ENCODE data around the gene SLC15A3.
A peak's percentile ranks its signal among the peaks of the same experiment; 100 is the strongest.
"Not testable (repeated sequence)": the region's sequence is repeated elsewhere in the genome, so short reads cannot be mapped to it uniquely, and the experiment has no call there.

Gene SLC15A3

GRCh38 chr11:60985501-60985900 is 33.5 kb upstream of the SLC15A3 start:
- Mint-ChIP-seq H3K36me3 (peaks cover 78% of the 10 kb centered on the region), H3K27ac (peak overlapping the region; percentile 97), H3K9me3 (no peaks in the 10 kb centered on the region), H3K4me3 (peak overlapping the region; percentile 71), H3K4me1 (peaks cover 98% of the 10 kb centered on the region), H3K27me3 (no peaks in the 10 kb centered on the region)
- CTCF ChIA-PET: interaction anchor here (1.3 kb wide), 1 partner anchor 8 kb away, joined by 9 read pairs; no protein-coding TSS in a partner anchor
- no peak for DNase-seq

GRCh38 chr11:60984636-60985035 is 32.7 kb upstream of the SLC15A3 start:
- no peaks in the 10 kb centered on the region for H3K27me3 Mint-ChIP-seq
- DNase-seq: no peak
- H3K27ac Mint-ChIP-seq: peak overlapping the region; percentile 97
- CTCF ChIA-PET: no interaction called here
- H3K4me1 Mint-ChIP-seq: peaks cover 99% of the 10 kb centered on the region
- H3K4me3 Mint-ChIP-seq: peak overlapping the region; percentile 71
- peaks cover 82% of the 10 kb centered on the region for H3K36me3 Mint-ChIP-seq
- no peaks in the 10 kb centered on the region for H3K9me3 Mint-ChIP-seq

- H3K27me3 Mint-ChIP-seq: no peaks in the 10 kb centered on the region
- H3K9me3 Mint-ChIP-seq: no peaks in the 10 kb centered on the region
- no peak for DNase-seq
- peaks cover 99% of the 10 kb centered on the region for H3K4me1 Mint-ChIP-seq
- peaks cover 79% of the 10 kb centered on the region for H3K36me3 Mint-ChIP-seq
- H3K4me3 Mint-ChIP-seq: peak overlapping the region; percentile 71
- CTCF ChIA-PET: no interaction called here
- peak overlapping the region; percentile 97 for H3K27ac Mint-ChIP-seq
Measured at GRCh38 chr11:60984149-60984548, 32.2 kb upstream of the SLC15A3 start.

GRCh38 chr11:60982184-60982583 is 30.2 kb upstream of the SLC15A3 start:
- peak overlapping the region; percentile 97 for H3K27ac Mint-ChIP-seq
- CTCF ChIA-PET: interaction anchor here (0.6 to 1.5 kb wide), 6 partner anchors 11 to 60 kb away, joined by 3 to 6 read pairs (median 3); partner anchors contain the start of gene CD6
- peak overlapping the region; percentile 71 for H3K4me3 Mint-ChIP-seq
- H3K9me3 Mint-ChIP-seq: no peaks in the 10 kb centered on the region
- no peaks in the 10 kb centered on the region for H3K27me3 Mint-ChIP-seq
- H3K36me3 Mint-ChIP-seq: peaks cover 79% of the 10 kb centered on the region
- DNase-seq: no peak
- H3K4me1 Mint-ChIP-seq: peaks cover 99% of the 10 kb centered on the region

GRCh38 chr11:60981515-60981914 is 29.5 kb upstream of the SLC15A3 start:
- Mint-ChIP-seq H3K36me3 (peaks cover 77% of the 10 kb centered on the region), H3K4me3 (peak overlapping the region; percentile 71), H3K27ac (peak overlapping the region; percentile 97), H3K9me3 (no peaks in the 10 kb centered on the region), H3K4me1 (peaks cover 98% of the 10 kb centered on the region), H3K27me3 (no peaks in the 10 kb centered on the region)
- DNase-seq: peak; percentile 53
- CTCF ChIA-PET: interaction anchor here (1.1 to 1.5 kb wide), 3 partner anchors 12 to 60 kb away, joined by 3 to 6 read pairs (median 3); no protein-coding TSS in a partner anchor

- CTCF ChIA-PET: interaction anchor here (1.0 to 1.7 kb wide), 6 partner anchors 7 to 153 kb away, joined by 3 to 4 read pairs (median 3); partner anchors contain the start of genes CD6 and TMEM109
- peak overlapping the region; percentile 73 for H3K4me3 Mint-ChIP-seq
- H3K27ac Mint-ChIP-seq: peak overlapping the region; percentile 97
Measured at GRCh38 chr11:60978546-60979380, 26.8 kb upstream of the SLC15A3 start.

GRCh38 chr11:60977836-60978235 is 25.9 kb upstream of the SLC15A3 start:
- CTCF ChIA-PET: interaction anchor here (0.6 to 1.6 kb wide), 5 partner anchors 8 to 127 kb away, joined by 3 to 9 read pairs (median 3); no protein-coding TSS in a partner anchor
- H3K36me3 Mint-ChIP-seq: peaks cover 82% of the 10 kb centered on the region
- peak overlapping the region; percentile 59 for H3K4me3 Mint-ChIP-seq
- peaks cover 75% of the 10 kb centered on the region for H3K4me1 Mint-ChIP-seq
- no peaks in the 10 kb centered on the region for H3K9me3 Mint-ChIP-seq
- H3K27me3 Mint-ChIP-seq: no peaks in the 10 kb centered on the region
- H3K27ac Mint-ChIP-seq: peak overlapping the region; percentile 97
- no peak for DNase-seq

More at GRCh38 chr11:60978546-60979380, 26.8 kb upstream of the SLC15A3 start:
- H3K27me3 Mint-ChIP-seq: no peaks in the 10 kb centered on the region
- peaks cover 84% of the 10 kb centered on the region for H3K4me1 Mint-ChIP-seq
- H3K36me3 Mint-ChIP-seq: peaks cover 84% of the 10 kb centered on the region
- H3K9me3 Mint-ChIP-seq: no peaks in the 10 kb centered on the region
- peak; percentile 55 for DNase-seq

- Mint-ChIP-seq H3K27ac (peak overlapping the region; percentile 97), H3K36me3 (peaks cover 83% of the 10 kb centered on the region), H3K9me3 (no peaks in the 10 kb centered on the region), H3K4me3 (peak overlapping the region; percentile 59), H3K4me1 (peaks cover 69% of the 10 kb centered on the region), H3K27me3 (no peaks in the 10 kb centered on the region)
- CTCF ChIA-PET: interaction anchor here (0.6 to 1.6 kb wide), 7 partner anchors 9 to 134 kb away, joined by 3 to 9 read pairs (median 3); no protein-coding TSS in a partner anchor
- DNase-seq: peak; percentile 21
Measured at GRCh38 chr11:60977224-60977623, 25.2 kb upstream of the SLC15A3 start.

GRCh38 chr11:60974726-60975125 is 22.8 kb upstream of the SLC15A3 start:
- peak; percentile 32 for DNase-seq
- Mint-ChIP-seq H3K9me3 (no peaks in the 10 kb centered on the region), H3K4me1 (peaks cover 61% of the 10 kb centered on the region), H3K27me3 (no peaks in the 10 kb centered on the region), H3K4me3 (peak overlapping the region; percentile 90), H3K36me3 (peaks cover 66% of the 10 kb centered on the region), H3K27ac (peak overlapping the region; percentile 92)
- CTCF ChIA-PET: no interaction called here

GRCh38 chr11:60974316-60974715 is 22.3 kb upstream of the SLC15A3 start:
- CTCF ChIA-PET, H3K9me3 Mint-ChIP-seq, H3K27me3 Mint-ChIP-seq: not testable (repeated sequence)
- Mint-ChIP-seq H3K36me3 (peaks cover 65% of the 10 kb centered on the region), H3K4me3 (peak overlapping the region; percentile 90), H3K4me1 (peaks cover 57% of the 10 kb centered on the region), H3K27ac (peak overlapping the region; percentile 92)
- DNase-seq: peak; percentile 28

GRCh38 chr11:60973699-60974098 is 21.7 kb upstream of the SLC15A3 start:
- Mint-ChIP-seq H3K36me3 (peaks cover 60% of the 10 kb centered on the region), H3K27ac (peak overlapping the region; percentile 92), H3K4me3 (peak overlapping the region; percentile 90), H3K4me1 (peaks cover 51% of the 10 kb centered on the region), H3K9me3 (peaks cover 2% of the 10 kb centered on the region), H3K27me3 (no peaks in the 10 kb centered on the region)
- peak; percentile 29 for DNase-seq
- CTCF ChIA-PET: no interaction called here

- Mint-ChIP-seq H3K9me3 (peaks cover 9% of the 10 kb centered on the region), H3K4me3 (peak overlapping the region; percentile 90), H3K27me3 (peaks cover 2% of the 10 kb centered on the region), H3K27ac (peak overlapping the region; percentile 92), H3K4me1 (peaks cover 38% of the 10 kb centered on the region), H3K36me3 (peaks cover 55% of the 10 kb centered on the region)
- peak; percentile 66 for DNase-seq
- CTCF ChIA-PET: interaction anchor here (1.0 to 1.7 kb wide), 4 partner anchors 39 to 216 kb away, joined by 3 to 5 read pairs (median 4); no protein-coding TSS in a partner anchor
Measured at GRCh38 chr11:60972182-60973030, 20.4 kb upstream of the SLC15A3 start.

GRCh38 chr11:60971520-60971919 is 19.5 kb upstream of the SLC15A3 start, which contains the start of gene CD6:
Gene CD6 (plus strand): TSS chr11:60971680. CDS start chr11:60971866, 186 bp downstream.
- H3K4me1 Mint-ChIP-seq: peaks cover 31% of the 10 kb centered on the region
- CTCF ChIA-PET: interaction anchor here (0.8 to 4.5 kb wide), 11 partner anchors 8 to 216 kb away, joined by 3 to 39 read pairs (median 4); no protein-coding TSS in a partner anchor

More at GRCh38 chr11:60971520-60971919, 19.5 kb upstream of the SLC15A3 start, which contains the start of gene CD6:
- Mint-ChIP-seq H3K27ac (peak within 1 kb of the TSS; percentile 92), H3K36me3 (peaks cover 48% of the 10 kb centered on the region), H3K27me3 (peaks cover 11% of the 10 kb centered on the region), H3K4me3 (peak within 1 kb of the TSS; percentile 90), H3K9me3 (peaks cover 11% of the 10 kb centered on the region)
- DNase-seq: peak; percentile 81

Data from activated naive CD4-positive, alpha-beta T cell treated with anti-CD3 and anti-CD28 coated beads, Interleukin-2, amount 10 ng/mL, durations not matched to agents 7 days and 5 days (primary cell).